K562 (cell line): ENCODE measurements around the gene CFAP97D2. TPM values are rescaled to one million over a fixed set of nuclear protein-coding genes. Genes with fewer than 3 reads are reported as not detected.

Experiments
- CC2D1A ChIP-seq: fragments of 450-650 bp; IDR thresholded peaks from 2 replicates; pipeline ENCODE4 v1.6.1; 2017; ENCODE audit warnings: mild to moderate bottlenecking
- DACH1 ChIP-seq: fragments of 450-650 bp; IDR thresholded peaks from 2 replicates; pipeline ENCODE4 v1.6.1; 2018; ENCODE audit not compliant: partially characterized antibody
- HDAC6 ChIP-seq: IDR thresholded peaks from 2 replicates; pipeline ENCODE4 v1.6.1; 2012; ENCODE audit warnings: low read depth, mild to moderate bottlenecking, control low read depth, inconsistent platforms, low read length, moderate library complexity
- HIVEP1 ChIP-seq: fragments of 250-450 bp; sonication (Bioruptor Pico); IDR thresholded peaks from 2 replicates; pipeline ENCODE4 v1.4.0; 2020; ENCODE audit warnings: mild to moderate bottlenecking
- JUND ChIP-seq, 2 experiments: IDR thresholded peaks; 2 replicates in 1 of 2; 3 replicates in 1 of 2; pipeline ENCODE4 v1.6.1; 2011; ENCODE audit warnings: borderline replicate concordance in 2 of 2, low read depth in 2 of 2, low read length in 2 of 2, improper control_type of control experiment in 1 of 2, missing biosample characterization in 1 of 2, missing genetic modification characterization in 1 of 2, missing genetic modification reagents in 1 of 2
- KLF6 ChIP-seq: fragments of 250-450 bp; sonication (Bioruptor Pico); IDR thresholded peaks from 2 replicates; pipeline ENCODE4 v1.4.0; 2020; ENCODE audit warnings: mild to moderate bottlenecking, moderate library complexity, borderline replicate concordance
- NFIX ChIP-seq: fragments of 250-450 bp; sonication (Bioruptor Pico); IDR thresholded peaks from 2 replicates; pipeline ENCODE4 v1.4.0; 2020; ENCODE audit warnings: low read depth, mild to moderate bottlenecking, moderate library complexity
- NR3C1 ChIP-seq: sonication (generic); formaldehyde crosslinking; IDR thresholded peaks from 2 replicates; pipeline ENCODE4 v1.8.1; 2022; ENCODE audit warnings: missing genetic modification reagents
- POLR2H ChIP-seq: IDR thresholded peaks from 2 replicates; pipeline ENCODE4 v1.6.1; 2016; ENCODE audit warnings: missing genetic modification characterization, low read depth, mild to moderate bottlenecking, control low read depth, missing compliant biosample characterization, moderate library complexity
- TARDBP ChIP-seq: fragments of 450-650 bp; IDR thresholded peaks from 2 replicates; pipeline ENCODE4 v1.6.1; 2016
- THRA ChIP-seq: fragments of 450-650 bp; IDR thresholded peaks from 2 replicates; pipeline ENCODE4 v1.6.1; 2017; ENCODE audit warnings: mild to moderate bottlenecking, moderate library complexity
- ZNF197 ChIP-seq: fragments of 200-800 bp; sonication (Bioruptor generic); IDR thresholded peaks from 2 replicates; pipeline ENCODE4 v1.6.1; 2016; ENCODE audit warnings: low read depth, missing genetic modification characterization, missing compliant biosample characterization
- ZNF263 ChIP-seq: sonication (generic); formaldehyde crosslinking; IDR thresholded peaks from 2 replicates; pipeline ENCODE4 v1.8.0; 2022; ENCODE audit warnings: mild to moderate bottlenecking, missing genetic modification reagents, borderline replicate concordance
- ZNF431 ChIP-seq: sonication (generic); formaldehyde crosslinking; IDR thresholded peaks from 2 replicates; pipeline ENCODE4 v1.8.0; 2022; ENCODE audit warnings: mild to moderate bottlenecking, missing genetic modification reagents
- ZNF644 ChIP-seq: fragments of 200-800 bp; sonication (Bioruptor generic); IDR thresholded peaks from 2 replicates; pipeline ENCODE4 v1.6.1; 2016; ENCODE audit warnings: low read depth, missing genetic modification characterization, missing compliant biosample characterization
- ZNF699 ChIP-seq: fragments of 250-450 bp; sonication (Bioruptor Pico); IDR thresholded peaks from 2 replicates; pipeline ENCODE4 v1.8.0; 2021; ENCODE audit warnings: mild to moderate bottlenecking, moderate library complexity; ENCODE audit not compliant: insufficient replicate concordance
- ZNF79 ChIP-seq: fragments of 250-450 bp; sonication (Bioruptor Pico); IDR thresholded peaks from 2 replicates; pipeline ENCODE4 v1.4.0; 2020; ENCODE audit warnings: low read depth, mild to moderate bottlenecking, moderate library complexity
- polyA plus RNA-seq, 8 experiments: library from polyadenylated mRNA; depleted of rRNA in 4 of 8; stranded (reverse) in 5 of 8; unstranded in 3 of 8; fragments of >200 nt; fragmentation: Nextera tagmentation in 2 of 8; fragmentation: Illumina TruSeq in 1 of 8; extraction: Ambion mirVana in 2 of 8; extraction: Trizol in 1 of 8; gene quantifications; 2 replicates each; pipeline versions ENCODE4 v1.2.1 to v1.2.3, GENCODE V29; 2011 to 2014; ENCODE audit warnings: inconsistent platforms in 1 of 8, missing spikeins in 1 of 8
- total RNA-seq, 7 experiments: library from RNA; depleted of rRNA in 6 of 7; stranded (reverse); fragments of >200 nt in 6 of 7; fragmentation: Illumina TruSeq in 2 of 7; extraction: Trizol in 2 of 7; gene quantifications; 2 replicates each; pipeline versions ENCODE4 v1.2.1 to v1.2.3, GENCODE V29; 2011 to 2021; ENCODE audit warnings: low replicate concordance in 1 of 7
- TF ChIP-seq, protein P1 (sequence below): fragments of 200-800 bp; sonication (Bioruptor generic); IDR thresholded peaks from 2 replicates; pipeline ENCODE4 v1.6.1; 2016; ENCODE audit warnings: missing genetic modification characterization, missing compliant biosample characterization
- TF ChIP-seq, protein P2 (sequence below): fragments of 250-450 bp; sonication (Bioruptor Pico); IDR thresholded peaks from 2 replicates; pipeline ENCODE4 v1.5.0; 2020; ENCODE audit warnings: mild to moderate bottlenecking, borderline replicate concordance

Gene CFAP97D2
- total and polyA plus RNA-seq, 9 of the 15 experiments (the other 6 are each of a cell fraction or from before 2014, with no cell fraction given), result not detected

DNA sequence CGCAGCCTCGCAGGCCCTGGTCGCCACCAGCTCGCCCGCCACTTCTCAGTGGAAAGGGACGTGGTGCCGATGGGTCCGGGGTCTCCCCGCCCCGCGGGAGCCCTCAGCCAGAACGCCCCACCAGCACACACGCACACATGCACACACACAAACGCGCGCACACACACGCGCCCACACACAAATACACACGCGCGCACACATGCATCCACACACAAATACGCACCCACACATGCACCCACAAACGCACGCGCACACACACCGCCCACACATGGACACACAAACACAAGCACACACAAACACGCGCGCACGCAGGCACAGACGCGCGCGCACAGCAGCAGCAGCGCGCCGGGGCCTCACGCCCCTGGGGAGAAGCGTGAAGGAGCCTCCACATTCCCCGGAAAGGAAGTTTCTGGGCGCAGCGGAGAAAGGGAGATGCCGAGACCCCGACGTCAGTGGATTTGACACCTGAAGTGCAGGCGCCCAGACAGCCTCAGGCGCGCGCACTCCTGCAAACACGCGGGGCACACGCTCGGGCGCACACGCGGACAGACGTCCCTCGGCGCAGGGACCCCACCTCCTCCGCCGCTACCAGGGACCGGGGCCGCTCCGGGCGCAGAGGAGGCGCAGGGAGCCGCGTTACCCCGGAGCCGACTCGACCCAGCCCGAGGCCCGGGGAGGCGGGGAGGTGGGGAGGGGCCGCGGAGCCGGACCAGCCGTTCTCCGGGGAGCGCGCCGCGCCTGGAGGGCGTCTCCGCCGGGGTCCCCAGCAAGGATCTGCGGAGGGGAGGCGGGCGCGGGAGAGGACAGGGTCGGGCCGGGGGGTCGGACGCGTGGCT, 47.3 kb upstream of the CFAP97D2 start (continued):
- TF ChIP-seq ZNF699 (CRISPR knock-in tag), result no peak
- no peak for TF ChIP-seq ZNF644
- TF ChIP-seq ZNF79 (CRISPR knock-in tag), result no peak
- TF ChIP-seq TARDBP, result no peak
- TF ChIP-seq THRA, result no peak
- TF ChIP-seq, protein P1, sequence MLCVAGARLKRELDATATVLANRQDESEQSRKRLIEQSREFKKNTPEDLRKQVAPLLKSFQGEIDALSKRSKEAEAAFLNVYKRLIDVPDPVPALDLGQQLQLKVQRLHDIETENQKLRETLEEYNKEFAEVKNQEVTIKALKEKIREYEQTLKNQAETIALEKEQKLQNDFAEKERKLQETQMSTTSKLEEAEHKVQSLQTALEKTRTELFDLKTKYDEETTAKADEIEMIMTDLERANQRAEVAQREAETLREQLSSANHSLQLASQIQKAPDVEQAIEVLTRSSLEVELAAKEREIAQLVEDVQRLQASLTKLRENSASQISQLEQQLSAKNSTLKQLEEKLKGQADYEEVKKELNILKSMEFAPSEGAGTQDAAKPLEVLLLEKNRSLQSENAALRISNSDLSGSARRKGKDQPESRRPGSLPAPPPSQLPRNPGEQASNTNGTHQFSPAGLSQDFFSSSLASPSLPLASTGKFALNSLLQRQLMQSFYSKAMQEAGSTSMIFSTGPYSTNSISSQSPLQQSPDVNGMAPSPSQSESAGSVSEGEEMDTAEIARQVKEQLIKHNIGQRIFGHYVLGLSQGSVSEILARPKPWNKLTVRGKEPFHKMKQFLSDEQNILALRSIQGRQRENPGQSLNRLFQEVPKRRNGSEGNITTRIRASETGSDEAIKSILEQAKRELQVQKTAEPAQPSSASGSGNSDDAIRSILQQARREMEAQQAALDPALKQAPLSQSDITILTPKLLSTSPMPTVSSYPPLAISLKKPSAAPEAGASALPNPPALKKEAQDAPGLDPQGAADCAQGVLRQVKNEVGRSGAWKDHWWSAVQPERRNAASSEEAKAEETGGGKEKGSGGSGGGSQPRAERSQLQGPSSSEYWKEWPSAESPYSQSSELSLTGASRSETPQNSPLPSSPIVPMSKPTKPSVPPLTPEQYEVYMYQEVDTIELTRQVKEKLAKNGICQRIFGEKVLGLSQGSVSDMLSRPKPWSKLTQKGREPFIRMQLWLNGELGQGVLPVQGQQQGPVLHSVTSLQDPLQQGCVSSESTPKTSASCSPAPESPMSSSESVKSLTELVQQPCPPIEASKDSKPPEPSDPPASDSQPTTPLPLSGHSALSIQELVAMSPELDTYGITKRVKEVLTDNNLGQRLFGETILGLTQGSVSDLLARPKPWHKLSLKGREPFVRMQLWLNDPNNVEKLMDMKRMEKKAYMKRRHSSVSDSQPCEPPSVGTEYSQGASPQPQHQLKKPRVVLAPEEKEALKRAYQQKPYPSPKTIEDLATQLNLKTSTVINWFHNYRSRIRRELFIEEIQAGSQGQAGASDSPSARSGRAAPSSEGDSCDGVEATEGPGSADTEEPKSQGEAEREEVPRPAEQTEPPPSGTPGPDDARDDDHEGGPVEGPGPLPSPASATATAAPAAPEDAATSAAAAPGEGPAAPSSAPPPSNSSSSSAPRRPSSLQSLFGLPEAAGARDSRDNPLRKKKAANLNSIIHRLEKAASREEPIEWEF (CRISPR knock-in tag), result no peak
- TF ChIP-seq, protein P2, sequence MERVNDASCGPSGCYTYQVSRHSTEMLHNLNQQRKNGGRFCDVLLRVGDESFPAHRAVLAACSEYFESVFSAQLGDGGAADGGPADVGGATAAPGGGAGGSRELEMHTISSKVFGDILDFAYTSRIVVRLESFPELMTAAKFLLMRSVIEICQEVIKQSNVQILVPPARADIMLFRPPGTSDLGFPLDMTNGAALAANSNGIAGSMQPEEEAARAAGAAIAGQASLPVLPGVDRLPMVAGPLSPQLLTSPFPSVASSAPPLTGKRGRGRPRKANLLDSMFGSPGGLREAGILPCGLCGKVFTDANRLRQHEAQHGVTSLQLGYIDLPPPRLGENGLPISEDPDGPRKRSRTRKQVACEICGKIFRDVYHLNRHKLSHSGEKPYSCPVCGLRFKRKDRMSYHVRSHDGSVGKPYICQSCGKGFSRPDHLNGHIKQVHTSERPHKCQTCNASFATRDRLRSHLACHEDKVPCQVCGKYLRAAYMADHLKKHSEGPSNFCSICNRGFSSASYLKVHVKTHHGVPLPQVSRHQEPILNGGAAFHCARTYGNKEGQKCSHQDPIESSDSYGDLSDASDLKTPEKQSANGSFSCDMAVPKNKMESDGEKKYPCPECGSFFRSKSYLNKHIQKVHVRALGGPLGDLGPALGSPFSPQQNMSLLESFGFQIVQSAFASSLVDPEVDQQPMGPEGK (CRISPR knock-in tag), result no peak
- TF ChIP-seq ZNF263 (CRISPR knock-in tag), result 0 out of 2 replicates have a peak, but pooled peaks have one; percentile 4
- TF ChIP-seq ZNF431 (CRISPR knock-in tag), result no peak
- TF ChIP-seq DACH1, result no peak
- TF ChIP-seq KLF6 (CRISPR knock-in tag), result no peak
- TF ChIP-seq JUND (IDR thresholded peaks at IDR 0.05; ENCODE audit: borderline replicate concordance, low read depth, low read length), result no peak
- TF ChIP-seq JUND (tag; IDR thresholded peaks at IDR 0.05; ENCODE audit: borderline replicate concordance, low read depth, low read length), result no peak
- no peak for TF ChIP-seq NR3C1
- TF ChIP-seq HDAC6, result no peak
- TF ChIP-seq CC2D1A, result no peak
- TF ChIP-seq ZNF197 (CRISPR knock-in tag), result no peak
- TF ChIP-seq HIVEP1 (CRISPR knock-in tag), result no peak
- no peak for TF ChIP-seq POLR2H (tag)
- TF ChIP-seq NFIX (CRISPR knock-in tag), result no peak
